ENCODE data around the gene NPC1L1. TPM values are rescaled to one million over a fixed set of nuclear protein-coding genes. Genes with fewer than 3 reads are reported as not detected.

The NPC1L1 gene
- total and polyA plus RNA-seq, 10 of the 15 experiments (the other 5 are each of a cell fraction or from before 2014, with no cell fraction given): 0.01 to 0.90 TPM; not detected in 8

DNA sequence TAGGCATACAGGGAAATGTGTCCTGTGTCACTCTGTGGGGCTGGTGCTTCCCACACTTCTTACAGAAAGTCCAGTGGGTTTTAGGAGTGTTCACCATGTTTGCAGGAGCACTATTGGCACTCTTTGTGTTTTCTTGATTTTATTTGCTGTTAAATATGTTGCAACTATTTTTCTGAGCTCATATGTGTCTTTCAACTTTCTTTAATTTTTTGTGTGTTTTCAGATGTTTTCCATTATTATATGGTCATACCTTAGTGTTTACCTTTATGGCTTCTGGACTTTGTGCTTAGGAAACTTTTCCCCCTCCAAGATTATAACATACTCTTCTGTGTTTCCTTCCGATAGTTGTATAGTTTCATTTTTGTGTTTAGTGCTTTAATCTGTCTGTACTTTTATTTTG, 29.9 kb downstream of the NPC1L1 start (continued):
- TF ChIP-seq, protein P1, sequence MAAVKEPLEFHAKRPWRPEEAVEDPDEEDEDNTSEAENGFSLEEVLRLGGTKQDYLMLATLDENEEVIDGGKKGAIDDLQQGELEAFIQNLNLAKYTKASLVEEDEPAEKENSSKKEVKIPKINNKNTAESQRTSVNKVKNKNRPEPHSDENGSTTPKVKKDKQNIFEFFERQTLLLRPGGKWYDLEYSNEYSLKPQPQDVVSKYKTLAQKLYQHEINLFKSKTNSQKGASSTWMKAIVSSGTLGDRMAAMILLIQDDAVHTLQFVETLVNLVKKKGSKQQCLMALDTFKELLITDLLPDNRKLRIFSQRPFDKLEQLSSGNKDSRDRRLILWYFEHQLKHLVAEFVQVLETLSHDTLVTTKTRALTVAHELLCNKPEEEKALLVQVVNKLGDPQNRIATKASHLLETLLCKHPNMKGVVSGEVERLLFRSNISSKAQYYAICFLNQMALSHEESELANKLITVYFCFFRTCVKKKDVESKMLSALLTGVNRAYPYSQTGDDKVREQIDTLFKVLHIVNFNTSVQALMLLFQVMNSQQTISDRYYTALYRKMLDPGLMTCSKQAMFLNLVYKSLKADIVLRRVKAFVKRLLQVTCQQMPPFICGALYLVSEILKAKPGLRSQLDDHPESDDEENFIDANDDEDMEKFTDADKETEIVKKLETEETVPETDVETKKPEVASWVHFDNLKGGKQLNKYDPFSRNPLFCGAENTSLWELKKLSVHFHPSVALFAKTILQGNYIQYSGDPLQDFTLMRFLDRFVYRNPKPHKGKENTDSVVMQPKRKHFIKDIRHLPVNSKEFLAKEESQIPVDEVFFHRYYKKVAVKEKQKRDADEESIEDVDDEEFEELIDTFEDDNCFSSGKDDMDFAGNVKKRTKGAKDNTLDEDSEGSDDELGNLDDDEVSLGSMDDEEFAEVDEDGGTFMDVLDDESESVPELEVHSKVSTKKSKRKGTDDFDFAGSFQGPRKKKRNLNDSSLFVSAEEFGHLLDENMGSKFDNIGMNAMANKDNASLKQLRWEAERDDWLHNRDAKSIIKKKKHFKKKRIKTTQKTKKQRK (IDR thresholded peaks at IDR 0.05; ENCODE audit: low read depth, low read length): no peak
- no peak for TF ChIP-seq TCF7 (IDR thresholded peaks at IDR 0.05; ENCODE audit: borderline replicate concordance)
- TF ChIP-seq CUX1 (IDR thresholded peaks at IDR 0.05; ENCODE audit: insufficient replicate concordance, low read depth, low read length): no peak
- TF ChIP-seq SMC3 (IDR thresholded peaks at IDR 0.05; ENCODE audit: borderline replicate concordance, low read length): no peak
- no peak for TF ChIP-seq NRF1 (conservative IDR thresholded peaks at IDR 0.05; ENCODE audit: low read depth, low read length)
- TF ChIP-seq IKZF1 (conservative IDR thresholded peaks at IDR 0.05): no peak
- no peak for TF ChIP-seq ZNF592 (IDR thresholded peaks at IDR 0.05)
- TF ChIP-seq, protein P2, sequence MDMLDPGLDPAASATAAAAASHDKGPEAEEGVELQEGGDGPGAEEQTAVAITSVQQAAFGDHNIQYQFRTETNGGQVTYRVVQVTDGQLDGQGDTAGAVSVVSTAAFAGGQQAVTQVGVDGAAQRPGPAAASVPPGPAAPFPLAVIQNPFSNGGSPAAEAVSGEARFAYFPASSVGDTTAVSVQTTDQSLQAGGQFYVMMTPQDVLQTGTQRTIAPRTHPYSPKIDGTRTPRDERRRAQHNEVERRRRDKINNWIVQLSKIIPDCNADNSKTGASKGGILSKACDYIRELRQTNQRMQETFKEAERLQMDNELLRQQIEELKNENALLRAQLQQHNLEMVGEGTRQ (IDR thresholded peaks at IDR 0.05; ENCODE audit: borderline replicate concordance, low read depth, low read length): no peak
- no peak for TF ChIP-seq ATF3 (IDR thresholded peaks at IDR 0.05; ENCODE audit: borderline replicate concordance, extremely low read depth, low read depth, low read length)
- TF ChIP-seq POLR2AphosphoS5 (IDR thresholded peaks at IDR 0.05; ENCODE audit: low read length): no peak
